ENCODE measurements around the gene EXOSC10.

Gene EXOSC10

DNA sequence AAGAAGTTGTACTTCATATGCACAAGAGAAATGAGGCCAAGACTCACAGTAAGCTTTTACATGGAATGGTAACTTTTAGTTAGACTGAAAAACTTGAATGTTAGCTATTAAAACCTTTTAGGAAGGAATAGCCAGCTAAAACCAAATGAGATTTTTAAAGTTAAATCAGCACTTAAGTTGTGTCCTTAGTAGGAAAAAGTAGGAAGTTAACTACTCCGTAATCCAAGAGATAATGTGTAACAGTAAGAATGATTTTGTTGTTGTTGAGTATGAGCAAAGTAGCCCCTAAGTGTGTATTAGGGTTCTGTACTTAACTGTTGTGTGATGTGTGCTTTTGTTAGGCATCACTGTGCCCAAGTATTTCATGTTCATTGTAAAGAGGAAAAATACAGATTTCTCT, 74.1 kb downstream of the EXOSC10 start:
- Histone ChIP-seq H4K91ac (ENCODE audit: low read depth, low read length, poor library complexity) (no peak overlapping the region), H3K4me2 (ENCODE audit: insufficient read depth, low read length, poor library complexity, severe bottlenecking) (no peak overlapping the region), H3K9me3 (replicated peaks in 1 of 2; ENCODE audit: control insufficient read depth in 2 of 2, insufficient read depth in 1 of 2, low read depth in 1 of 2, low read length in 2 of 2) (no peaks in the 10 kb centered on the region), H4K8ac (ENCODE audit: low read depth, low read length) (no peak overlapping the region), H2BK5ac (ENCODE audit: low read length) (no peak overlapping the region), H3K23ac (ENCODE audit: low read depth, low read length, poor library complexity) (no peak overlapping the region), H3K79me1 (ENCODE audit: low read depth, low read length) (peaks cover under 1% of the 10 kb centered on the region), H3K14ac (ENCODE audit: low read length) (no peak overlapping the region), H2AFZ (ENCODE audit: low read length) (no peak overlapping the region), H3K18ac (ENCODE audit: low read length) (no peak overlapping the region), H3K4me1 (ENCODE audit: control insufficient read depth in 2 of 2, insufficient read depth in 1 of 2, low read depth in 1 of 2, low read length in 2 of 2) (no peaks in the 10 kb centered on the region), H3K36me3 (replicated peaks in 1 of 2; ENCODE audit: control insufficient read depth in 2 of 2, insufficient read depth in 2 of 2, low read length in 2 of 2) (peaks cover 27 to 92% of the 10 kb centered on the region in 2 donors), H3K4ac (ENCODE audit: low read length) (no peak overlapping the region), H3K27ac (replicated peaks; ENCODE audit: low read length) (no peak overlapping the region), H3K9ac (ENCODE audit: low read depth, low read length, poor library complexity) (no peak overlapping the region), H2AK5ac (ENCODE audit: low read depth, low read length) (no peak overlapping the region), H2BK12ac (ENCODE audit: low read length) (no peak overlapping the region), H3K27me3 (ENCODE audit: control insufficient read depth in 3 of 3, insufficient read depth in 3 of 3, low read depth in 1 of 3, low read length in 3 of 3) (no peaks in the 10 kb centered on the region), H3K4me3 (ENCODE audit: low read length in 2 of 2) (no peak overlapping the region), H2BK120ac (ENCODE audit: low read depth, low read length) (no peak overlapping the region), H2BK15ac (ENCODE audit: low read length) (no peak overlapping the region)
- no CpG with 5 or more reads among the region's 1 CpG for WGBS, 2 donors (ENCODE audit: extremely low coverage in 2 of 2, insufficient read length in 2 of 2, insufficient replicate concordance in 1 of 2)
- no peak for DNase-seq (ENCODE audit: low spot score)

GRCh38 chr1:11024874-11025203, 74.8 kb downstream of the EXOSC10 start:
- WGBS, 2 donors (ENCODE audit: extremely low coverage in 2 of 2, insufficient read length in 2 of 2, insufficient replicate concordance in 1 of 2) = no CpG with 5 or more reads among the region's 2 CpGs
- H3K27ac ChIP-seq (replicated peaks; ENCODE audit: low read length) = no peak overlapping the region

GRCh38 chr1:11024154-11024873, 75.4 kb downstream of the EXOSC10 start:
- Histone ChIP-seq H3K9ac (ENCODE audit: low read depth, low read length, poor library complexity) (no peak overlapping the region), H3K27me3 (ENCODE audit: control insufficient read depth in 3 of 3, insufficient read depth in 3 of 3, low read depth in 1 of 3, low read length in 3 of 3) (no peaks in the 10 kb centered on the region), H3K9me3 (replicated peaks in 1 of 2; ENCODE audit: control insufficient read depth in 2 of 2, insufficient read depth in 1 of 2, low read depth in 1 of 2, low read length in 2 of 2) (no peaks in the 10 kb centered on the region), H2AFZ (ENCODE audit: low read length) (no peak overlapping the region), H2AK5ac (ENCODE audit: low read depth, low read length) (no peak overlapping the region), H4K8ac (ENCODE audit: low read depth, low read length) (no peak overlapping the region), H2BK15ac (ENCODE audit: low read length) (no peak overlapping the region), H3K4me3 (ENCODE audit: low read length in 2 of 2) (no peak overlapping the region), H2BK12ac (ENCODE audit: low read length) (no peak overlapping the region), H3K79me1 (ENCODE audit: low read depth, low read length) (no peaks in the 10 kb centered on the region), H3K14ac (ENCODE audit: low read length) (no peak overlapping the region), H3K4me1 (ENCODE audit: control insufficient read depth in 2 of 2, insufficient read depth in 1 of 2, low read depth in 1 of 2, low read length in 2 of 2) (no peaks in the 10 kb centered on the region), H3K4me2 (ENCODE audit: insufficient read depth, low read length, poor library complexity, severe bottlenecking) (no peak overlapping the region), H4K91ac (ENCODE audit: low read depth, low read length, poor library complexity) (no peak overlapping the region), H2BK120ac (ENCODE audit: low read depth, low read length) (no peak overlapping the region), H3K27ac (replicated peaks; ENCODE audit: low read length) (no peak overlapping the region), H3K36me3 (replicated peaks in 1 of 2; ENCODE audit: control insufficient read depth in 2 of 2, insufficient read depth in 2 of 2, low read length in 2 of 2) (peaks cover 35 to 92% of the 10 kb centered on the region in 2 donors), H3K4ac (ENCODE audit: low read length) (no peak overlapping the region), H3K23ac (ENCODE audit: low read depth, low read length, poor library complexity) (no peak overlapping the region), H2BK5ac (ENCODE audit: low read length) (no peak overlapping the region), H3K18ac (ENCODE audit: low read length) (no peak overlapping the region)
- no peak for DNase-seq (ENCODE audit: low spot score)
- no CpG with 5 or more reads among the region's 3 CpGs for WGBS, 2 donors (ENCODE audit: extremely low coverage in 2 of 2, insufficient read length in 2 of 2, insufficient replicate concordance in 1 of 2)

More at GRCh38 chr1:11024874-11025203, 74.8 kb downstream of the EXOSC10 start:
- Histone ChIP-seq H3K4me1 (ENCODE audit: control insufficient read depth in 2 of 2, insufficient read depth in 1 of 2, low read depth in 1 of 2, low read length in 2 of 2) (no peaks in the 10 kb centered on the region), H3K18ac (ENCODE audit: low read length) (no peak overlapping the region), H3K9ac (ENCODE audit: low read depth, low read length, poor library complexity) (no peak overlapping the region), H2BK15ac (ENCODE audit: low read length) (no peak overlapping the region), H3K36me3 (replicated peaks in 1 of 2; ENCODE audit: control insufficient read depth in 2 of 2, insufficient read depth in 2 of 2, low read length in 2 of 2) (peaks cover 32 to 92% of the 10 kb centered on the region in 2 donors), H2AK5ac (ENCODE audit: low read depth, low read length) (no peak overlapping the region), H3K79me1 (ENCODE audit: low read depth, low read length) (no peaks in the 10 kb centered on the region), H3K27me3 (ENCODE audit: control insufficient read depth in 3 of 3, insufficient read depth in 3 of 3, low read depth in 1 of 3, low read length in 3 of 3) (no peaks in the 10 kb centered on the region), H3K4ac (ENCODE audit: low read length) (no peak overlapping the region), H2AFZ (ENCODE audit: low read length) (no peak overlapping the region), H4K8ac (ENCODE audit: low read depth, low read length) (no peak overlapping the region), H2BK12ac (ENCODE audit: low read length) (no peak overlapping the region), H2BK120ac (ENCODE audit: low read depth, low read length) (no peak overlapping the region), H3K23ac (ENCODE audit: low read depth, low read length, poor library complexity) (no peak overlapping the region), H4K91ac (ENCODE audit: low read depth, low read length, poor library complexity) (no peak overlapping the region), H3K14ac (ENCODE audit: low read length) (no peak overlapping the region), H3K9me3 (replicated peaks in 1 of 2; ENCODE audit: control insufficient read depth in 2 of 2, insufficient read depth in 1 of 2, low read depth in 1 of 2, low read length in 2 of 2) (no peaks in the 10 kb centered on the region), H2BK5ac (ENCODE audit: low read length) (no peak overlapping the region), H3K4me3 (ENCODE audit: low read length in 2 of 2) (no peak overlapping the region), H3K4me2 (ENCODE audit: insufficient read depth, low read length, poor library complexity, severe bottlenecking) (no peak overlapping the region)
- no peak for DNase-seq (ENCODE audit: low spot score)

GRCh38 chr1:11023201-11023600, 76.5 kb downstream of the EXOSC10 start:
- Histone ChIP-seq H2AK5ac (ENCODE audit: low read depth, low read length) (no peak overlapping the region), H4K91ac (ENCODE audit: low read depth, low read length, poor library complexity) (no peak overlapping the region), H3K36me3 (replicated peaks in 1 of 2; ENCODE audit: control insufficient read depth in 2 of 2, insufficient read depth in 2 of 2, low read length in 2 of 2) (peaks cover 42 to 99% of the 10 kb centered on the region in 2 donors), H2AFZ (ENCODE audit: low read length) (no peak overlapping the region), H3K9ac (ENCODE audit: low read depth, low read length, poor library complexity) (no peak overlapping the region), H3K14ac (ENCODE audit: low read length) (no peak overlapping the region), H3K4me2 (ENCODE audit: insufficient read depth, low read length, poor library complexity, severe bottlenecking) (no peak overlapping the region), H3K27ac (replicated peaks; ENCODE audit: low read length) (no peak overlapping the region), H3K79me1 (ENCODE audit: low read depth, low read length) (peaks cover 2% of the 10 kb centered on the region), H3K4ac (ENCODE audit: low read length) (no peak overlapping the region), H3K4me1 (ENCODE audit: control insufficient read depth in 2 of 2, insufficient read depth in 1 of 2, low read depth in 1 of 2, low read length in 2 of 2) (no peaks in the 10 kb centered on the region), H2BK120ac (ENCODE audit: low read depth, low read length) (no peak overlapping the region), H2BK12ac (ENCODE audit: low read length) (no peak overlapping the region), H2BK5ac (ENCODE audit: low read length) (no peak overlapping the region), H3K4me3 (ENCODE audit: low read length in 2 of 2) (no peak overlapping the region), H4K8ac (ENCODE audit: low read depth, low read length) (no peak overlapping the region), H2BK15ac (ENCODE audit: low read length) (no peak overlapping the region), H3K27me3 (ENCODE audit: control insufficient read depth in 3 of 3, insufficient read depth in 3 of 3, low read depth in 1 of 3, low read length in 3 of 3) (no peaks in the 10 kb centered on the region), H3K18ac (ENCODE audit: low read length) (no peak overlapping the region), H3K23ac (ENCODE audit: low read depth, low read length, poor library complexity) (no peak overlapping the region), H3K9me3 (replicated peaks in 1 of 2; ENCODE audit: control insufficient read depth in 2 of 2, insufficient read depth in 1 of 2, low read depth in 1 of 2, low read length in 2 of 2) (no peaks in the 10 kb centered on the region)
- DNase-seq (ENCODE audit: low spot score) = no peak
- WGBS, 2 donors (ENCODE audit: extremely low coverage in 2 of 2, insufficient read length in 2 of 2, insufficient replicate concordance in 1 of 2) = no CpG with 5 or more reads among the region's 14 CpGs
